Activated T-helper 2 cell treated with anti-CD3 and anti-CD28 coated beads, Interferon-gamma antibody, Interleukin-2, Interleukin-4, amounts not matched to agents 10 μg/mL and 5 μg/mL and 100 μg/mL, durations not matched to agents 14 hours and 24 hours and 36 hours (primary cell): ENCODE results near the gene CKMT1B. TPM values are rescaled to one million over a fixed set of nuclear protein-coding genes. Genes with fewer than 3 reads are reported as not detected.
"Not testable (repeated sequence)": the region's sequence is repeated elsewhere in the genome, so short reads cannot be mapped to it uniquely, and the experiment has no call there.

ENCODE experiments used
- DNase-seq: peaks from one replicate; pipeline ENCODE4 v3.0.0; 2021; ENCODE audit warnings: low spot score
- H3K27ac Mint-ChIP-seq: one replicate; pipeline ENCODE4 v1.8.0; 2021; ENCODE audit warnings: mixed read lengths
- H3K27me3 Mint-ChIP-seq: one replicate; pipeline ENCODE4 v1.8.0; 2021; ENCODE audit warnings: low read depth, mixed read lengths
- H3K36me3 Mint-ChIP-seq: one replicate; pipeline ENCODE4 v1.8.0; 2021; ENCODE audit warnings: low read depth, mixed read lengths
- H3K4me1 Mint-ChIP-seq: one replicate; pipeline ENCODE4 v1.8.0; 2021; ENCODE audit warnings: low read depth, mixed read lengths
- H3K4me3 Mint-ChIP-seq: one replicate; pipeline ENCODE4 v1.8.0; 2021; ENCODE audit warnings: low read depth, mild to moderate bottlenecking, moderate library complexity, mixed read lengths
- H3K9me3 Mint-ChIP-seq: one replicate; pipeline ENCODE4 v1.8.0; 2021; ENCODE audit warnings: mixed read lengths
- intact Hi-C: fragments of 100-400 bp; cut with micrococcal nuclease; formaldehyde crosslinking; loops from one replicate; pipeline ENCODE4 v1.15.1; 2023
- total RNA-seq: library from RNA; stranded (reverse); gene quantifications from 2 replicates; pipeline ENCODE4 v1.2.3, GENCODE V29; 2022

CKMT1B gene
- 0.32 and 0.53 TPM in 2 replicates for total RNA-seq

DNA sequence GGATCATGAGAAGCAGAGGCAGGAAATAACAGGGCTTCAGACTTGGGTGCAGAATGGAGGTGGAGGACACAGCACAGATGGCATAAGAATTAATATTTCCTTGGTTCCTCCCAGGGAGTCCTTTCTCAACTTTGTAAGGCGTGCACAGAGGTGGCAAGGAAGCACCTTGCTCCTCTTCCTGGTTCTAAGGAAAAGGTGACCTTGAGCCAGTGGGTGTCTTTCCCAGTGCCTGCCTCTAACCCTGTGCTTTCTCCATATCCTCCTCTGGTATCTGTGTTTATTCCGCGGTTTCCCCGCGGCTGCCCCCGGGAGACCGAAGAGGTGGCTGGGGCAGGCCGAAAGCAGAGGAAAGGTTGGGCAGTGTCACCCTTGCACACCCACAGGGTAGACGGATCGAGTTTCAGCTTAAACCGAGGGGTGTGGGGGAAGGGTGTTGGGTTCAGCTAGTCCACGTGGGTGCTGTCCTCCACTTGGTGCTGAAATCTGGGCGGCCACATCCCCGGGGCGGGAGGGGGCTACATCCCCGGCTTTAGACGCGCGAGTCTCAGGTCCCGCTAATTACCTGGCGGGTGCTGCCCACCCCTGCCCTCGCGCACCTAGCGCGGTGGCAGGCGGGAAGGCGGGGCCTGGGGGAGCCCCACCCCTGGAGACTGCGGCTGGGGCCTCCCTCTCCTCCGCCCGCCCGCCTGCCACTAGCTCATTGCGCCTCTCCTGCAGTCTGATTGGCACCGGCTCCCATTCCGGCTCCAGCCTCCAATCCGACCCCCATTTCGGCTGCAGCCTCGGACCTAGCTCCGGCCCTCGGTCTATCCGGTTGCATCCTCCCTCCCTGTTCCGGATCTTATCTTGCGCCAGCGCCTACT, at the start of gene CKMT1B:
CKMT1B (plus strand) TSS at position 700 of the 863 bp plus-strand sequence. CDS start 192 bp downstream, outside the sequence.
- H3K27ac Mint-ChIP-seq, H3K4me1 Mint-ChIP-seq, intact Hi-C loops, DNase-seq, H3K4me3 Mint-ChIP-seq, H3K36me3 Mint-ChIP-seq, H3K9me3 Mint-ChIP-seq: not testable (repeated sequence)
- H3K27me3 Mint-ChIP-seq: peaks cover 13% of the 10 kb centered on the region

DNA sequence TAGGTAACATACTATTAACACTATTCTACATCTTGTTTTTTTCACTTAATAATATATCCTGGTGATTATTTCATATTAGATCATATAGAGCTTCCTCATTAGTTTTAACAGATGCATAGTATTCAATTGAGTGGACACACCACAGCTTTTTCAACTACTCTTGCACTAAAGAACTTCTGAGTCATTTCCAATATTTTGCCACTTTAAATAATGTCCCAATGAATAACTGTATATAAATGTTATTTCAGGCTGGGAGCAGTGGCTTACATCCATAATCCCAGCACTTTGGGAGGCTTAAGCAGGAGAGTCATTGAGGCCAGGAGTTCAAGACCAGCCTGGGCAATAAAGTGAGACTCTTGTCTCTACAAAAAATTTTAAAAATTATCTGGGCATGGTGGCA, 49.6 kb upstream of the CKMT1B start:
- Mint-ChIP-seq H3K4me1 (peaks cover 4% of the 10 kb centered on the region), H3K27ac (no peak overlapping the region), H3K4me3 (no peak overlapping the region), H3K9me3 (no peaks in the 10 kb centered on the region), H3K36me3 (peaks cover 5% of the 10 kb centered on the region), H3K27me3 (no peaks in the 10 kb centered on the region)
- no peak for DNase-seq
- intact Hi-C loops: no loop called here

DNA sequence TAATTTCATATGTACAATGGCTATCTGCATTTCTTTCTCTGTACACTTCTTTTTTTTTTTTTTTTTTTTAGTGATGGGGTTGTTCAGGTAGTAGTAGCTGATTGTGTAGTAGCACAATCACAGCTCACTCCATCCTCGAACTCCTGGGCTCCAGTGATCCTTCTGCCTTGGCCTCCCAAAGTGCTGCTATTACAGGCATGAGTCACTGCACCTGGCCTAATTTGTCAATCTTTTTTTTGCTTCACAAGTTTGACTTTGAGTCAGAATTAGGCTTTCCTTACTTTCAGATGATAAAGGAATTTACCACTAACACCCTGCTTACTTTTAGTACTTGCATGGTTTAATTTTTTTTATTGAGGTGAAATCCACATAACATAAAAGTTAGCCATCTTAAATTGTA, 48.4 kb upstream of the CKMT1B start:
- peaks cover 5% of the 10 kb centered on the region for H3K36me3 Mint-ChIP-seq
- no peaks in the 10 kb centered on the region for H3K9me3 Mint-ChIP-seq
- no peak for DNase-seq
- H3K27ac Mint-ChIP-seq: no peak overlapping the region
- H3K4me1 Mint-ChIP-seq: peaks cover 4% of the 10 kb centered on the region
- no peak overlapping the region for H3K4me3 Mint-ChIP-seq
- intact Hi-C loops: no loop called here
- H3K27me3 Mint-ChIP-seq: no peaks in the 10 kb centered on the region

DNA sequence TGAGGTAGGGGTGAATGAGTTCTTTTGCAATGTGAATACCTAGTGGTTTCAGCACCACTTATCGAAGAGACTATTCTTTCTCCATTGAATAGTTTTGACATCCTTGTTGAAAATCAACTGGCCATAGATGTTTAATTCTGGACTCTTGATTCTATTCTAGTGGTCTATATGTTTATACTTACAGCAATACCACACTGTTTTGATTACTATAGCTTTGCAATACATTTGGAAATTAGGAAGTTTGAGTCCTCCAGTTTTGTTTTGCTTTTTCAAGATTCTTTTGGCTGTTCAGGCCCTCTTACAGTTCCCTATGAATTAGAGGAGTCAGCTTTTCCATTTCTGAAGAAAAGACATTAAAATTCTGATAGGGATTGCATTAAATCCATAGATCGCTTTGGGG, 46.3 kb upstream of the CKMT1B start:
- H3K9me3 Mint-ChIP-seq: no peaks in the 10 kb centered on the region
- no peak for DNase-seq
- intact Hi-C loops: no loop called here
- H3K27ac Mint-ChIP-seq: no peak overlapping the region
- H3K27me3 Mint-ChIP-seq: no peaks in the 10 kb centered on the region
- no peaks in the 10 kb centered on the region for H3K4me1 Mint-ChIP-seq
- peaks cover 5% of the 10 kb centered on the region for H3K36me3 Mint-ChIP-seq
- no peak overlapping the region for H3K4me3 Mint-ChIP-seq

DNA sequence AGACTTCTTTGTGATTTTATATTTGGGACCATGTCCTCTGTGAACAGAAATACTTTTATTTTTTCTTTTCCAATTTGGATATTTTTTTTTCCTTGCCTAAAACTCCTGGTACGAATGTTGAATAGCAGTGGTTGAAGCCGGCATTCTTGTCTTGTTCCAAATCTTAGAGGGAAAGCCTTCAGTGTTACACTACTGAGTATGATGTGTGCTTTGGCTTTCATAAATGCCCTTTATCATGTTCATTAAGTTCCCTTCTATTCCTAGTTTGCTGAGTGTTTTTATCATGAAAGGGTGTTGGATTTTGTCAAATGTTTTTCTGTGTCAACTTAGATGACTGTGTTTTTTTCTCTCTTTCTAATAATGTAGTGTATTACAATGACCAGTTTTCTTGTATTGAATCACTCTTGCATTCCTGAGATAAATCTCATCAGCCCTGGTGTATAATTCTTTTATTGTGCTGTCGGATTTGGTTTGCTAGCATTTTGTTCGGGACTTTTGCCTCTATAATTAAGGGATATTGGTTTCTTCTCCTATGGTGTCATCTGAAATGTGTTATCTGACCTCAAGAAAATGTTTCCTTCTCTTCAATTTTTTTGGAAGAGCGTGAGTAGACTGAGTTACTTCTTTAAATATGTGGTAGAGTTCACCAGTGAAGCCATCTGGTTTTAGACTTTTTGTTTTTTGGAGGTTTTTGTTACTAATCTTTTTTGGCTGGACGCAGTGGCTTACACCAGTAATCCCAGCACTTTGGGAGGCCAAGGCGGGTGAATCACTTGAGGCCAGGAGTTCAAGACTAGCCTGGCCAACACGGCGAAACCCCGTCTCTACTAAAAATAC, 43.1 kb upstream of the CKMT1B start:
- Mint-ChIP-seq H3K4me1 (no peaks in the 10 kb centered on the region), H3K27me3 (no peaks in the 10 kb centered on the region), H3K36me3 (peaks cover 5% of the 10 kb centered on the region), H3K27ac (no peak overlapping the region), H3K9me3 (no peaks in the 10 kb centered on the region), H3K4me3 (no peak overlapping the region)
- DNase-seq: no peak
- intact Hi-C loops: no loop called here

DNA sequence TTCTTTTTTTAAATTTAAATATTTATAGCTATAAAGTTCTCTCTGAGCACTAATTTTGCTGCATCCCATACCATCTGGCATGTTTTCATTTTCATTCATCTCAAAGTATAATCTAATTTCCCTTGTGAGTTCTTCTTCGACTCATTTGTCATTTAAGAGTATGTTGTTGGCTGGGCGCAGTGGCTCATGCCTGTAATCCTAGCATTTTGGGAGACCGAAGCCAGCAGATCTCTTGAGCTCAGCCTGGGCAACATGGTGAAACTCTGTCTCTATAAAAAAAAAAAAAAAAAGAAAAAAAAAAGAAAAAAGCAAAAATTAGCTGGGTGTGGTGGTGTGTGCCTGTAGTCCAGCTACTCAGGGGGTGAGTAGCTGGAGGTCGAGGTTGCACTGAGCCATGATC, 41.6 kb upstream of the CKMT1B start:
- H3K4me3 Mint-ChIP-seq: no peak overlapping the region
- no peak for DNase-seq
- H3K27me3 Mint-ChIP-seq: no peaks in the 10 kb centered on the region
- no peaks in the 10 kb centered on the region for H3K4me1 Mint-ChIP-seq
- H3K27ac Mint-ChIP-seq: no peak overlapping the region
- intact Hi-C loops: no loop called here
- no peaks in the 10 kb centered on the region for H3K9me3 Mint-ChIP-seq
- peaks cover 5% of the 10 kb centered on the region for H3K36me3 Mint-ChIP-seq

DNA sequence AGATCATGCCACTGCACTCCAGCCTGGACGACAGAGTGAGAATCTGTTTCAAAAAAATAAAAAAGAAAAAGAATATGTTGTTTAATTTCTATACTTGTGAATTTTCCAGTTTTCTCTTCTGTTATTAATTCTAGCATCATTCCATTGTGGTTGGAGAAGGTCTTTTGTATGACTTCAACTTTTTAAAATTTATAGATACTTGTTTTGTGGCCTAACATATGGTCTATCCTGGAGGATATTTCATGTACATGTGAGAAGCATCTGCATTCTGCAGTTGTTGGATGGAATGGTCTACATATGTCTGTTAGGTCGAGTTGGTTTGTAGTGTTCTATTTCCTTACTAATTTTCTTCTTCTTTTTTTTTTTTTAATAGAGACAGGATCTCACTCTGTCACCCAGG, 40.8 kb upstream of the CKMT1B start:
- H3K27ac Mint-ChIP-seq: no peak overlapping the region
- H3K36me3 Mint-ChIP-seq: peaks cover 3% of the 10 kb centered on the region
- no peaks in the 10 kb centered on the region for H3K9me3 Mint-ChIP-seq
- no peaks in the 10 kb centered on the region for H3K27me3 Mint-ChIP-seq
- H3K4me1 Mint-ChIP-seq: no peaks in the 10 kb centered on the region
- no peak for DNase-seq
- intact Hi-C loops: no loop called here
- H3K4me3 Mint-ChIP-seq: no peak overlapping the region

DNA sequence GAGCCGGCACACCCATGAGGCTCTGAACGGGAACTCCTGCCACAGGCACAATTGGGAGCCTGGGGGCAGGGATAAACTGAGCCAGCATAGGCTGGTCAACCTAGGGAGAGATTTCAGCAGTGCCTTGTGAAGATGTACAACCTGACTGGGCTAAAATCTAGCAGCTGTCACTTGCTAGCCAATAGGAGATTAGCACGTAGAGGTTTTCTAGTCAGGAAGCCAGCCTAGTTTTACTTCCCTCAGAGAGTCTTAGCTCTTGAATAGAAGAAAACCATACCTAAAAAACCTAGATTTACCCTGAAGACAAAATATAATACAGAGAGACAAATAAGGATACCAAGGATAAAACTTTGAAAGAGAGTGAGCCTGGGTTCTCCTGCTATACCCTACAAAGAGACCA, 31.1 kb upstream of the CKMT1B start:
- H3K4me1 Mint-ChIP-seq, DNase-seq, H3K36me3 Mint-ChIP-seq, H3K27ac Mint-ChIP-seq, H3K4me3 Mint-ChIP-seq, intact Hi-C loops, H3K9me3 Mint-ChIP-seq, H3K27me3 Mint-ChIP-seq: not testable (repeated sequence)

DNA sequence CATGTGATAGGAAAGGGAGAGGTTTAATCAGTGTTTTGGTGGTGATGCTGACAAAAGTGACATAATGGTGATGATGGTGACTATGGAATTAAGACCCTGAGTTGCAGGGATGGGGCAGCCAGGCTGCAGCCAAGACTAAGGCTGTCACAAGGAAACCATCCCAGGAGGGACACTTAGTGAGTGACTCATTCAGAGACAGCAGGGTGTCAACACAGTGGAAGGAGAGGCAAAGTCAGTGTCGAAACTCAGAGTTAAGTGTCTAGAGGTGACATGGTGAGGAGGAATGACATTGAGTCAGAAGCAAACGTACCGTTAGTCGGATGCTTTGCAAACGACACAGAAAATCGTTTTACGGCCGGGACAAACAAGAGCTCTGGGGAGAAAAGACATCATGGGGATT, 30.0 kb upstream of the CKMT1B start:
- H3K4me1 Mint-ChIP-seq, H3K27ac Mint-ChIP-seq, H3K36me3 Mint-ChIP-seq, H3K27me3 Mint-ChIP-seq, H3K4me3 Mint-ChIP-seq, H3K9me3 Mint-ChIP-seq, DNase-seq, intact Hi-C loops: not testable (repeated sequence)

DNA sequence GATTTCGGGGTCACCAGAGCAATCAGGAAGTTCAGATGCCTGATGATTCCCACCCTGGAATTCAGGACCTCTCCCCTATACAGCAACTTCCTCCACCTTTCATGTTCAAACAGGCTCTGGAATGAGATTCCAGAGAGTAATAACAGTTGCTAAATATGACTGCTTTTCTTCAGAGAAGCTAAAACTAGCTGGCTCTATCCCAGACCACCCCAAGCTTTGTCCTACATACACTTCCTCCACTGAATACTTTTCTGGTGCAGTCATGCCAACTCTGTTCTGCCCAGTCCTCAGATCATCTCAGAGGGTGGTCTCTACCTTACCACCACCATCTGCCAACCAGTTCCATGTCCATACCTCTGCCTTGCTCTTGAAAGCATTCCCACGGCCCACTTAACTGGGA, 27.2 kb upstream of the CKMT1B start:
- H3K27ac Mint-ChIP-seq, intact Hi-C loops, H3K36me3 Mint-ChIP-seq, H3K4me1 Mint-ChIP-seq, H3K27me3 Mint-ChIP-seq, H3K4me3 Mint-ChIP-seq, H3K9me3 Mint-ChIP-seq, DNase-seq: not testable (repeated sequence)

DNA sequence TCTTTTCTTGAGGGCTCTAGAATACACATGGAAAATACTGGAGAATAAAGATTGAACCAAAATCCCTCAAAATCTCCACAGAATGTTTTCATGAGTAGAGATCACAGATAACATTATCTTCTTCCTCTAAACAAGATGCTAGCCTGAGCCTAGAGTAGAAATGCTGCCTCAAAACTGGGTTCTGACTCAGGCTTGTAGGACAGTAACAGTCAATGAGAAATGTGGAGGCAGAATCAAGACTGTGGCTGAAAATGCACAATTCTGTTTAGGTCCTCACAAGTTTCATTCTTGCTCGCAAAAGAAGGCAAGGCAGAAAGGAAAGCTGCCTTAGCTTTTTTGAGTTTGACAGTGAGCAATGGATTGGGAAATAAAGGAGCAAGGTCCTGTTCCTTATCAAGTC, 19.2 kb upstream of the CKMT1B start:
- not testable (repeated sequence) for H3K36me3 Mint-ChIP-seq

DNA sequence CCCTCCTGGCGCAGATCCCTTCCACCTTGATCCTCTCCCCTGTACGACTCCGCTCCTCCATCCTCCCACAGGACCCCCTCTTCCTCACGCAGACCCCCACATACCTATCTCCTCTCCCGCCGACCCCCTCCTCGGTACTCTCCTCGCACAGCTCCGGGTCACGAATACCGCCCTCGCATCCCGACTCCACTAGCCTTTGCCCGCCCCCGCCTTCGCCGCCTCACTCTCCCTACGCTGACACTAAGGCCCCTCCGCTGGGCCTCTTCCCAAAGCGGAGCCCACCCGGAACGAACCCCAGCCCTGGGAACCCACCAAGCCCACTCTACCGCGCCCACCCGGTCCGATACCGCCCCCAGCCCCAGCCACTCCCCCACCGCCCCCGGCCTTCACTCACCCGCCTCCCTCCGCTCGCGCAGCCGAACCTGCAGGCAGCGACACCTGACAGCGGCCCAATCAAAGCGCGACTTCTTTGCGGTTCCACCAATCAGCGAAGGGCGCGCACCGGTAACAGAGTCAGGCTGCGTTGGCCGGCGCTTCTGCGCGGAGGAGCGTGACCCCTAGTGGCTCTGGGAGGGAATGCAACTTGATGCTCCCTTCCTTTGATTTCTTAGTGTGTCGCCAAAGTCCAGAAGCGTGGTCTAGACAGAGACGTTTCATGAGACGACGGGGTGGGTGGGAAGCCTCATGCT, 3.9 kb upstream of the CKMT1B start, which contains the start of gene PPIP5K1:
PPIP5K1 (minus strand) TSS at position 431 of the 689 bp plus-strand sequence. CDS start 5,704 bp downstream, outside the sequence.
- H3K4me1 Mint-ChIP-seq, intact Hi-C loops, H3K27me3 Mint-ChIP-seq, H3K9me3 Mint-ChIP-seq, DNase-seq, H3K27ac Mint-ChIP-seq, H3K4me3 Mint-ChIP-seq, H3K36me3 Mint-ChIP-seq: not testable (repeated sequence)

More for the DNA sequence above, 19.2 kb upstream of the CKMT1B start:
- H3K27ac Mint-ChIP-seq, H3K27me3 Mint-ChIP-seq, H3K9me3 Mint-ChIP-seq, DNase-seq, intact Hi-C loops, H3K4me1 Mint-ChIP-seq, H3K4me3 Mint-ChIP-seq: not testable (repeated sequence)
